Measurements from ENCODE around the gene PAGE3.

The PAGE3 gene, protein sequence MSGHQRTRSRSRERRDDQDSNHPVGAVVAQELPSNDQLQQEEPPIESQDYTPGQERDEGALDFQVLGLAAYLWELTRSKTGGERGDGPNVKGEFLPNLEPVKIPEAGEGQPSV

DNA sequence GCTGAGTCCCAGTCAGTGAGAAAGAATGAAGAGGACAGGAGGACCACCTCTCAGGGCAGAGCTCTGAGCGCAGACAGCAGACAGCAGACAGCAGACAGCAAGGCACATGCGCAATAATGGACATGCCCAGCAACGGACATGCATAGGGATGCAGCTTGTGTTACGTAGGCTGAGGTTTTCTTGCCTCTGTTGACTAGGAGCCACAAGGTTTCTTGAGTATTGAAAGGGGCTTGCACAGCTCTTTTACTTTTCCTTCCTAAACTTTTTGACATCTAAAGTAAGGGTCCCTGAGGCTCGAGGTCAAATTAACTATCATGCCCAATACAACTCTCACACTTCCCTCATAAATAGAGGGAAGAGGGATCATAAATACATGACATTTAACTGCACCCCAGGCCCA is at the start of gene PAGE3:
Gene PAGE3 (minus strand): TSS at position 101 of the 400 bp plus-strand sequence. CDS start 1,013 bp downstream, outside the sequence.
- no peak for DNase-seq (ENCODE audit: low read depth, low spot score)

DNA sequence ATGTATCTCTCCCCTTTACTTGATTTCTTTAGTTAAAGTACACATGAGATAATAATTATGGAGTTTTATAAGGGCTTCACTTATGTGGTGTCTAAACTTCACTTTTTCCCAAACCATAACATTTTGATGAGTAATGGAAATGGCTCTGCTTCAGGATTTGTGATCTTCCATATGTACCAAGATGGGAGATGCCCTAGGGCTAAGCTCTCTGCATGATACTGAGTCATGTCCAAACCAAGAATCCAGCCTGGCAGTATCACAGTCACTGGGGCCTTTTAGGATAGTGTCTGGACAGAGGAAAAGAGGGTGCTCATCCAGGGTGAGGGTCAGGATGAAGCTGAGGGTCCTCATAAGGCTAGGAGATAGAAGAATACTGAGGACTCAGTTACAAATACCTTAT is 47.9 kb upstream of the PAGE3 start:
- DNase-seq (ENCODE audit: low read depth, low spot score): no peak

DNA sequence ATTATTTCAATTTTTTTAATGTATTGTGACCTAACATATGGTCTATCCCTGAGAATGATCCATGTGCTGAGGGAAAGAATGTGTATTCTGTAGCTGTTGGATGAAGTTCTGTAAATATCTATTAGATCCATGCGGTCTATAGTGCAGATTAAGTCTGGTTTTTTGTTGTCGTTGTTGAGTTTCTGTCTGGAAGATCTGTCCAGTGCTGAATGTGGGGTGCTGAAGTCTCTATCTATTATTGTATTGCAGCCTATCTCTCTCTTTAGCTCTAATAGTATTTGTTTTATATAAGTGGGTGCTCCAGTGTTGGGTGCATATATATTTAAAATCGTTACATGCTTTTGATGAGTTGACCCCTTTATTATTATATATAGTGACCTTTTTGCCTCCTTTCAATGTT is 26.2 kb upstream of the PAGE3 start:
- DNase-seq (ENCODE audit: low read depth, low spot score): no peak

DNA sequence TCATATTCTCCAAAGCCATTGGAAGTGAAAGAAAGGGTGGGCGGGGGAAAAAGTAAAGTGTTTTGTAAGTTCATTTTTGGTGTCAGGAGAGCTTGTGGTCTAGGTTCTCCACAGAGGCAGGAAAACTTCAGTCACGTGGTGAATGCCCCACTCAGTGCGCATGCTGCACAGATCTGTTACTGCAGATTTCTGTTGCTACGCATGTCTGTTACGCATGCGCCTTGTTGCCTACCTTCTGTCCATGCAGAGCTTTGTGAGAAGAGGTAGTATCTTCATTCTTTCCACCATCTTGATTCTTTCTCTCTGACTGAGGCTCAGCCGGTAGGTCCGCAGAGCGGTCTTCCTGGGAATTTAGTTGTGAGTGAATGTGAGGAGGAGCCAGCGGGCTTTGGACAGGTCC is 15.1 kb upstream of the PAGE3 start:
- DNase-seq (ENCODE audit: low read depth, low spot score): no peak

DNA sequence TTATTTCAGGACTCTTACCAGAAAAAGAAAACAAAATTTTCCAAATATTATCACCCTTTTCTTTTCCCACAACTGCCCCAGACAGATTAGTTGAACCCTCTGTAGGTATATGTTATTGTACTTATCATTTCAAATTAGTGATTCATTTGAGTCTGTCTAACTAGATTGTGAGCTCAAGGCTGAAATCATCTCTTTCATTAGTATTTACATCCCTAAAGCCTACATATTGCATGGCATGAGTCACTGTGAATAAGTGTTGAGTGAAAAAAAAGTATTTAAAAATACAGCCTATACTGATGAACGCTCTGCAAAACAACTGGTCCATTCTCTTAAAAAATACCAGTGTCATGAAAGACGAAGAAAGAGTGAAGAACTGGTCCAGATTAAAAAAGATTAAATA is 3.9 kb downstream of the PAGE3 start:
- no peak for DNase-seq (ENCODE audit: low read depth, low spot score)

DNA sequence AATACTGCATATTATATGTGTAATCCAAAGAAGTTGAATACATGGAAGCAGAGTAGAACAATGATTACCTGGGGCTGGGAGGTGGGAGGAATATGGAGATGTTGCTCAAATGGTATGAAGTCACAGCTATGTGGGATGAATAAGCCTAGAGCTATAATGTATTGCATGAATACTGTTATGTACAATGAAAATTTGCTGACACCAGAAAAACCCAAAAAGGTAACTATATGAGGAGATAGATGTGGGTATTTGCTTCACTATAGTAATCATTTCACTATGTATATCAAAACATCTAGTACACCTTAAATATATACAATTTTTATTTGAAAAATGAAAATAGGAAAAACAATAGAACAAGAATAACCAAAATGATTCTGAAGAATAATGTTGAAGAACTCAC is 11.2 kb downstream of the PAGE3 start:
- DNase-seq (ENCODE audit: low read depth, low spot score): no peak

DNA sequence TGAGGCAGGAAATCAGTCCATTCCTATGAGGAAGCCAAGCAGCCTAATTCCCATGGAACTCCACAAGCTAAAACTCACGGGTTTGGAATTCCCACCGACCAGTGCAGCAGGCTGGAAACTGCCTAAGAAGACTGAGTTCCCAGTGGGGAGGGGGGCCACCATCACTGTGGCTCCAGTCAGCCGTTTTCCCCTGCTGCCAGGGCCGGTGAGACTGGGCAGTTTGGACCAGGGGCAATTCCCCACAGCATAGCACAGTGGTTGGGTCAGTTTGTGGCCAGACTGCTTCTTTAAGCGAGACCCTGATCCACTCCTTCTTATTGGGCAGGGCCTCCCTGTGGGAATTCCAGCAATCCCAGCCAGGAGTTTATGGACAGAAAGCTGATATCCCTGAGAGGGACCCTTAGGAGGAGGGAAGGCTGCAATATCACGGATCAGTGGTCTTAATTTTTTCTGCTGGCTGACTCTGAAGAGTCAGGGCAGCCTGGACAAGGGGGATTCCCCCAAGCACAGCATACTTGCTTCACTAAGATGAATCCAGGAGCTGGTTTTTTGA is 23.9 kb downstream of the PAGE3 start:
- no peak for DNase-seq (ENCODE audit: low read depth, low spot score)

DNA sequence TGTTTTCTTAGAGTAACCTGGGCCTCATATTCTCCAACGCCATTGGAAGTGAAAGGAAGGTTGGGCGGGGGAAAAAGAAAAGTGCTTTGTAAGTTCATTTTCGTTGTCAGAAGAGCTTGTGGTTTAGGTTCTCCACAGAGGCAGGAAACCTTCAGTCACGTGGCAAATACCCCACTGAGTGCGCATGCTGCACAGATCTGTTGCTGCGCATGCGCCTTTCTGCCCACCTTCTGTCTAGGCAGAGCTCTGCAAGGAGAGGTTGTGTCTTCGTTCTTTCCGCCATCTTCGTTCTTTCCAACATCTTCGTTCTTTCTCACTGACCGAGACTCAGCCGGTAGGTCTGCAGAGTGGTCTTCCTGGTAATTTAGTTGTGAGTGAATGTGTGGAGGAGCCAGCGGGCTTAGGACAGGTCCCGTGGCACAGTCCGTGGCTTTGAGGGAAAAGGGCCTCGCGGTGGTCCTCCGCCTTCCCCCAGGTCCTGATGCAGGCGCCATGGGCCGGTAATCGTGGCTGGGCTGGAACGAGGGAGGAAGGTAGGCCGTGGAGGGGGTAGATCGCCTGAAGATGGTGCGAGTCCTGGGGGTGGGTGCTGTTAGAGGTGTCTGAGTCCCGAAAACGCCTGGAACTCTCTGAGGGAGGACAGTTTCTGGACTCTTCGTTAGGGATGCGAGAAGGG is 44.5 kb downstream of the PAGE3 start, which contains the start of gene PAGE5:
Gene PAGE5 (plus strand): TSS at position 228 of the 676 bp plus-strand sequence. CDS start 1,037 bp downstream, outside the sequence.
- DNase-seq (ENCODE audit: low read depth, low spot score): no peak

DNA sequence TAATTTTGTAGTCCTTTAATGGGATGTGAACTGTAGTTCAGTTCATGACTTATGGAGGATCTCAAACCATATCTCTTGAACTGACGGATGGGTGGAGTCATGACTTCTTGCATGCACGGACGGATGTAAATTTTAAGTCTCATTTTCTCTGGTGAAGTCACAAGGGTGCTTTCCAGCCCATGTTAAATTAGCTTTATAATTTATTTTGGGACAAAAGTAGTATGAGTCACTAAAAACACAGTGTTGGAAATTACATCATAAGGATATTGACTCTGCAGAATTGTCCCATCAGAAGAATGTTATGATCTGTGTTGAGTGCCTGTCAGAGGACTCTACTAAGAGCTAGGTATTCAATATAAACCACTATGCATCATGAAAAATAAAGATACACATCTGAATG is 51.3 kb downstream of the PAGE3 start:
- no peak for DNase-seq (ENCODE audit: low read depth, low spot score)

DNA sequence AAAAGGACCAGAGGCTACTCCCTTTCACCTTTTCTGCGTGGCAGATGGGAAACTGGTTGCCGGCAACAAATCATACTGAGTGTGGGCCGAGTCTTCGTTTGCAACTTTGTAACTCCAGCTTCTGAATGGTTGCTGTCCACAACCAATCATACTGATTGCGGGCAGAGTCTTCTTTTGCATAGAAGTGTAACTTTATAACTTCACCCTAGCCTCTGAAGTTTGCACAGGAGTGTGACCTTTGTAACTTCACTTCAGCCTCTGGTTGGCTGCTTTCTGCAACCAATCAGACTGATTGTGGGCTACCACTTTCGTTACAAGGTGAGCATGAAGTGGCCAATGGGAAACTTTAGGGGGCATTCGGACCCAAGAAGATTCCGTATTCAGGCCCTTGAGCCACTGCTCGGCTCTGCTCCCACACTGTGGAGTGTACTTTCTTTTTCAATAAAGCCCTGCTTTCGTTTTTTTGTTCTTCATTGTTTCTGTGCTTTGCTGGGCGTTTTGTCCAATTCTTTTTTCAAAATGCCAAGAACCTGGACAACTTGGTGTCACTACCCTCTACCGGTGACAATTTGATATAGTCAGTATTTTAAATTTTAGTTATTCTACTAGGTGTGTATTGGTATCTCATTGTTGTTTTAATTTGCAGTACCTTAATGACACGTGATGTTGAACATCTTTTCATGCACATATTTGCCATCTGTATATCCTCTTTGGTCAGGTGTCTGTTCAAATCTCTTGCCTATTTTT is 53.6 kb downstream of the PAGE3 start:
- DNase-seq (ENCODE audit: low read depth, low spot score): no peak

All from astrocyte of the hippocampus (primary cell).